ENCODE results near the gene FAM3C.

The FAM3C gene

DNA sequence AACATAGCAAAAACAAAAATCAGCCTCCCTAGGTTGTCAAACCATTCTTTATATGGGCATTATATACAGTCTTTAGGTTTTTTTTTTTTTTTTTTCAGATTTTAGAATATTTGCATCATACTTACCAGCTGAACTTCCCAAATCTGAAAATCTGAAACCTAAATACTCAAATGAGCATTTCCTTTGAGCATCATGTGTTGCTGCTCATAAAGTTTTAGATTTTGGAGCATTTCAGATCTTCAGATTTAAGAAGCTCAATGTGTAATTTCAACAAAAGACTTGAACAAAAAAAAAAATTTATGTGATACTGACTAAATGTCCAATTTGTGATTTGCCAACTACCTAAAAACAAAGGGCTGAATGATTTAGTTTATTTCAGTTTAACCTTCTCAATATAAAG, 13.6 kb downstream of the FAM3C start:
- no peak for ATAC-seq
- TF ChIP-seq ISL1 (CRISPR knock-in tag; IDR thresholded peaks at IDR 0.05) (no peak), TOX (CRISPR knock-in tag; IDR thresholded peaks at IDR 0.05; ENCODE audit: borderline replicate concordance) (no peak), TCF4 (CRISPR knock-in tag; IDR thresholded peaks at IDR 0.05; ENCODE audit: borderline replicate concordance) (no peak), ARNTL (CRISPR knock-in tag; IDR thresholded peaks at IDR 0.05; ENCODE audit: borderline replicate concordance, low read depth) (no peak), RARB (CRISPR knock-in tag; IDR thresholded peaks at IDR 0.05) (no peak), ZC3H10 (CRISPR knock-in tag; IDR thresholded peaks at IDR 0.05) (no peak)
- TF ChIP-seq, protein P1, sequence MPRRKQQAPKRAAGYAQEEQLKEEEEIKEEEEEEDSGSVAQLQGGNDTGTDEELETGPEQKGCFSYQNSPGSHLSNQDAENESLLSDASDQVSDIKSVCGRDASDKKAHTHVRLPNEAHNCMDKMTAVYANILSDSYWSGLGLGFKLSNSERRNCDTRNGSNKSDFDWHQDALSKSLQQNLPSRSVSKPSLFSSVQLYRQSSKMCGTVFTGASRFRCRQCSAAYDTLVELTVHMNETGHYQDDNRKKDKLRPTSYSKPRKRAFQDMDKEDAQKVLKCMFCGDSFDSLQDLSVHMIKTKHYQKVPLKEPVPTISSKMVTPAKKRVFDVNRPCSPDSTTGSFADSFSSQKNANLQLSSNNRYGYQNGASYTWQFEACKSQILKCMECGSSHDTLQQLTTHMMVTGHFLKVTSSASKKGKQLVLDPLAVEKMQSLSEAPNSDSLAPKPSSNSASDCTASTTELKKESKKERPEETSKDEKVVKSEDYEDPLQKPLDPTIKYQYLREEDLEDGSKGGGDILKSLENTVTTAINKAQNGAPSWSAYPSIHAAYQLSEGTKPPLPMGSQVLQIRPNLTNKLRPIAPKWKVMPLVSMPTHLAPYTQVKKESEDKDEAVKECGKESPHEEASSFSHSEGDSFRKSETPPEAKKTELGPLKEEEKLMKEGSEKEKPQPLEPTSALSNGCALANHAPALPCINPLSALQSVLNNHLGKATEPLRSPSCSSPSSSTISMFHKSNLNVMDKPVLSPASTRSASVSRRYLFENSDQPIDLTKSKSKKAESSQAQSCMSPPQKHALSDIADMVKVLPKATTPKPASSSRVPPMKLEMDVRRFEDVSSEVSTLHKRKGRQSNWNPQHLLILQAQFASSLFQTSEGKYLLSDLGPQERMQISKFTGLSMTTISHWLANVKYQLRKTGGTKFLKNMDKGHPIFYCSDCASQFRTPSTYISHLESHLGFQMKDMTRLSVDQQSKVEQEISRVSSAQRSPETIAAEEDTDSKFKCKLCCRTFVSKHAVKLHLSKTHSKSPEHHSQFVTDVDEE (CRISPR knock-in tag; IDR thresholded peaks at IDR 0.05): no peak
- TF ChIP-seq, protein P2, sequence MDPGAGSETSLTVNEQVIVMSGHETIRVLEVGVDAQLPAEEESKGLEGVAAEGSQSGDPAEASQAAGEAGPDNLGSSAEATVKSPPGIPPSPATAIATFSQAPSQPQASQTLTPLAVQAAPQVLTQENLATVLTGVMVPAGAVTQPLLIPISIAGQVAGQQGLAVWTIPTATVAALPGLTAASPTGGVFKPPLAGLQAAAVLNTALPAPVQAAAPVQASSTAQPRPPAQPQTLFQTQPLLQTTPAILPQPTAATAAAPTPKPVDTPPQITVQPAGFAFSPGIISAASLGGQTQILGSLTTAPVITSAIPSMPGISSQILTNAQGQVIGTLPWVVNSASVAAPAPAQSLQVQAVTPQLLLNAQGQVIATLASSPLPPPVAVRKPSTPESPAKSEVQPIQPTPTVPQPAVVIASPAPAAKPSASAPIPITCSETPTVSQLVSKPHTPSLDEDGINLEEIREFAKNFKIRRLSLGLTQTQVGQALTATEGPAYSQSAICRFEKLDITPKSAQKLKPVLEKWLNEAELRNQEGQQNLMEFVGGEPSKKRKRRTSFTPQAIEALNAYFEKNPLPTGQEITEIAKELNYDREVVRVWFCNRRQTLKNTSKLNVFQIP (CRISPR knock-in tag; IDR thresholded peaks at IDR 0.05; ENCODE audit: borderline replicate concordance, low read depth): no peak

DNA sequence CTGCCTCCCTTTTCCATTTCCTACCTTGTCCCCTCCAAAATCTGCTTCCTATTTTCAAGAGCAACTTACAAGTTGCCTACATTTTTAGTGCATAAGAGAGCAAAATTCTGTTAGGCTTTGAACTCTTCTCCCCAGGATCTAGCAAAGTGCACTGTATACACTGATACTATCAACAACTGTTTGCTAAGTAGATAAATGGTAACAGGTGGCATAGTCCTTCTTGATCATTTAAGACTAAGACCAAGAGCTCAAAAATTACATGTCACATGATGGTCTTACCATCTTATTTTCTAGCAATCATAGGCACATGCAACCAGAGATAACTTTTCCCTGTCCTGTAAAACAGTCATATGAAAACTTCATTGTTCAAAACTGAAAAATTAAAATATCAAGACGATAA, 16.2 kb downstream of the FAM3C start:
- TF ChIP-seq BACH2 (CRISPR knock-in tag; IDR thresholded peaks at IDR 0.05; ENCODE audit: borderline replicate concordance): no peak
- TF ChIP-seq ESRRG (CRISPR knock-in tag; IDR thresholded peaks at IDR 0.05): no peak
- TF ChIP-seq GLIS3 (CRISPR knock-in tag; IDR thresholded peaks at IDR 0.05): no peak
- no peak for TF ChIP-seq SNAI2 (CRISPR knock-in tag; IDR thresholded peaks at IDR 0.05)
- no peak for TF ChIP-seq ARNTL (CRISPR knock-in tag; IDR thresholded peaks at IDR 0.05; ENCODE audit: borderline replicate concordance, low read depth)
- TF ChIP-seq TCF4 (CRISPR knock-in tag; IDR thresholded peaks at IDR 0.05; ENCODE audit: borderline replicate concordance): no peak
- TF ChIP-seq, protein P1 (CRISPR knock-in tag; IDR thresholded peaks at IDR 0.05): no peak
- no peak for TF ChIP-seq ZNF70 (CRISPR knock-in tag; IDR thresholded peaks at IDR 0.05)
- no peak for TF ChIP-seq PPARA (CRISPR knock-in tag; IDR thresholded peaks at IDR 0.05; ENCODE audit: borderline replicate concordance)
- no peak for TF ChIP-seq ISL1 (CRISPR knock-in tag; IDR thresholded peaks at IDR 0.05)
- TF ChIP-seq ZFP30 (CRISPR knock-in tag; IDR thresholded peaks at IDR 0.05): no peak
- ATAC-seq: no peak

DNA sequence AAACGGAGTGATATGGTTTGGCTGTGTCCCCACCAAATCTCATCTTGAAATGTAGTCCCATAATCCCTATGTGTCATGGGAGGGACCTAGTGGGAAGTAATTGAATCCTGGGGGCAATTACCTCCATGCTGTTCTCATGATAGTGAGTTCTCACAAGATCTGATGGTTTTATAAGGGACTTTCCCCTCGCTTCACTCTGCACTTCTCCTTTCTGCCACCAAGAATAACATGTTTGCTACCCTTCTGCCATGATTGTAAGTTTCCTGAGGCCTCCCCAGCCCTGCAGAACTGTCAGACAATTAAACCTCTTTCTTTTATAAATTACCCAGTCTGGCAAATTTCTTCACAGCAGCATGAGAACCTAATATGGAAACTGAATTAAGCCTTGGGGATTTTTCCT, 19.1 kb downstream of the FAM3C start:
- TF ChIP-seq CSDC2 (CRISPR knock-in tag; IDR thresholded peaks at IDR 0.05) (no peak), RARB (CRISPR knock-in tag; IDR thresholded peaks at IDR 0.05) (no peak), OSR1 (CRISPR knock-in tag; IDR thresholded peaks at IDR 0.05) (no peak), ZFP3 (CRISPR knock-in tag; IDR thresholded peaks at IDR 0.05) (no peak), GLIS3 (CRISPR knock-in tag; IDR thresholded peaks at IDR 0.05) (no peak), ZFP30 (CRISPR knock-in tag; IDR thresholded peaks at IDR 0.05) (no peak), ISL1 (CRISPR knock-in tag; IDR thresholded peaks at IDR 0.05) (no peak), TCF4 (CRISPR knock-in tag; IDR thresholded peaks at IDR 0.05; ENCODE audit: borderline replicate concordance) (no peak), ZNF565 (CRISPR knock-in tag; conservative IDR thresholded peaks at IDR 0.05; ENCODE audit: low read depth) (no peak), BACH2 (CRISPR knock-in tag; IDR thresholded peaks at IDR 0.05; ENCODE audit: borderline replicate concordance) (no peak), TOX (CRISPR knock-in tag; IDR thresholded peaks at IDR 0.05; ENCODE audit: borderline replicate concordance) (no peak), ZNF70 (CRISPR knock-in tag; IDR thresholded peaks at IDR 0.05) (no peak)
- TF ChIP-seq, protein P1 (CRISPR knock-in tag; IDR thresholded peaks at IDR 0.05): no peak
- TF ChIP-seq, protein P3, sequence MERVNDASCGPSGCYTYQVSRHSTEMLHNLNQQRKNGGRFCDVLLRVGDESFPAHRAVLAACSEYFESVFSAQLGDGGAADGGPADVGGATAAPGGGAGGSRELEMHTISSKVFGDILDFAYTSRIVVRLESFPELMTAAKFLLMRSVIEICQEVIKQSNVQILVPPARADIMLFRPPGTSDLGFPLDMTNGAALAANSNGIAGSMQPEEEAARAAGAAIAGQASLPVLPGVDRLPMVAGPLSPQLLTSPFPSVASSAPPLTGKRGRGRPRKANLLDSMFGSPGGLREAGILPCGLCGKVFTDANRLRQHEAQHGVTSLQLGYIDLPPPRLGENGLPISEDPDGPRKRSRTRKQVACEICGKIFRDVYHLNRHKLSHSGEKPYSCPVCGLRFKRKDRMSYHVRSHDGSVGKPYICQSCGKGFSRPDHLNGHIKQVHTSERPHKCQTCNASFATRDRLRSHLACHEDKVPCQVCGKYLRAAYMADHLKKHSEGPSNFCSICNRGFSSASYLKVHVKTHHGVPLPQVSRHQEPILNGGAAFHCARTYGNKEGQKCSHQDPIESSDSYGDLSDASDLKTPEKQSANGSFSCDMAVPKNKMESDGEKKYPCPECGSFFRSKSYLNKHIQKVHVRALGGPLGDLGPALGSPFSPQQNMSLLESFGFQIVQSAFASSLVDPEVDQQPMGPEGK (CRISPR knock-in tag; IDR thresholded peaks at IDR 0.05; ENCODE audit: borderline replicate concordance): no peak
- TF ChIP-seq, protein P4, sequence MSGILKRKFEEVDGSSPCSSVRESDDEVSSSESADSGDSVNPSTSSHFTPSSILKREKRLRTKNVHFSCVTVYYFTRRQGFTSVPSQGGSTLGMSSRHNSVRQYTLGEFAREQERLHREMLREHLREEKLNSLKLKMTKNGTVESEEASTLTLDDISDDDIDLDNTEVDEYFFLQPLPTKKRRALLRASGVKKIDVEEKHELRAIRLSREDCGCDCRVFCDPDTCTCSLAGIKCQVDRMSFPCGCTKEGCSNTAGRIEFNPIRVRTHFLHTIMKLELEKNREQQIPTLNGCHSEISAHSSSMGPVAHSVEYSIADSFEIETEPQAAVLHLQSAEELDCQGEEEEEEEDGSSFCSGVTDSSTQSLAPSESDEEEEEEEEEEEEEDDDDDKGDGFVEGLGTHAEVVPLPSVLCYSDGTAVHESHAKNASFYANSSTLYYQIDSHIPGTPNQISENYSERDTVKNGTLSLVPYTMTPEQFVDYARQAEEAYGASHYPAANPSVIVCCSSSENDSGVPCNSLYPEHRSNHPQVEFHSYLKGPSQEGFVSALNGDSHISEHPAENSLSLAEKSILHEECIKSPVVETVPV (CRISPR knock-in tag; IDR thresholded peaks at IDR 0.05): no peak
- TF ChIP-seq, protein P5, sequence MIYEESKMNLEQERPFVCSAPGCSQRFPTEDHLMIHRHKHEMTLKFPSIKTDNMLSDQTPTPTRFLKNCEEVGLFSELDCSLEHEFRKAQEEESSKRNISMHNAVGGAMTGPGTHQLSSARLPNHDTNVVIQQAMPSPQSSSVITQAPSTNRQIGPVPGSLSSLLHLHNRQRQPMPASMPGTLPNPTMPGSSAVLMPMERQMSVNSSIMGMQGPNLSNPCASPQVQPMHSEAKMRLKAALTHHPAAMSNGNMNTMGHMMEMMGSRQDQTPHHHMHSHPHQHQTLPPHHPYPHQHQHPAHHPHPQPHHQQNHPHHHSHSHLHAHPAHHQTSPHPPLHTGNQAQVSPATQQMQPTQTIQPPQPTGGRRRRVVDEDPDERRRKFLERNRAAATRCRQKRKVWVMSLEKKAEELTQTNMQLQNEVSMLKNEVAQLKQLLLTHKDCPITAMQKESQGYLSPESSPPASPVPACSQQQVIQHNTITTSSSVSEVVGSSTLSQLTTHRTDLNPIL (CRISPR knock-in tag; IDR thresholded peaks at IDR 0.05; ENCODE audit: low read depth): no peak
- ATAC-seq: no peak

Measured in SK-N-SH treated with all-trans-retinoic acid at 6 μM for 48 hours (cell line).